HG02571 (cell line): Measurements from ENCODE around the gene PGAP1.

Source experiments
- ATAC-seq: cut with Tn5 transposase; IDR thresholded peaks from one replicate; pipeline ENCODE4 v1.9.1; 2021; ENCODE audit warnings: mild to moderate bottlenecking, moderate library complexity; ENCODE audit not compliant: unreplicated experiment

Gene PGAP1

DNA sequence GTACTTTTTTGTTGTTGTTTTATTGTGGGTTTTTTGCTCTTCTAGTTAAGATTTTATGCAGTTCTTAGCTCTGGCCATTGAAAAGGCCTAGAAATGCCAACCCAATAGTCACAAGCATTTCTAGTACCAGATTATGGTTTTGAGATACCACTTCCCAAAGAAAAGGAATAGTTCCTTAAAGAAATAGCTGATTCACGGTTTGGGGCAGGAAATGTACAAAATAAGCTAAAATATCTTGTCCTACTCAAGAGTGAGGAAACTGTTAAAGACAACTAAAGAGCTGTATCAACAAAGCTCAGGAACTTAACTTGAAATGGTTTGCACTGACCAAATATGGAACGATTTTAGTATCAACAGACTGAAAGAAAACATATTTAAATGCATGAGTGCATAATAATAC is 35.4 kb downstream of the PGAP1 start:
- ATAC-seq: no peak

DNA sequence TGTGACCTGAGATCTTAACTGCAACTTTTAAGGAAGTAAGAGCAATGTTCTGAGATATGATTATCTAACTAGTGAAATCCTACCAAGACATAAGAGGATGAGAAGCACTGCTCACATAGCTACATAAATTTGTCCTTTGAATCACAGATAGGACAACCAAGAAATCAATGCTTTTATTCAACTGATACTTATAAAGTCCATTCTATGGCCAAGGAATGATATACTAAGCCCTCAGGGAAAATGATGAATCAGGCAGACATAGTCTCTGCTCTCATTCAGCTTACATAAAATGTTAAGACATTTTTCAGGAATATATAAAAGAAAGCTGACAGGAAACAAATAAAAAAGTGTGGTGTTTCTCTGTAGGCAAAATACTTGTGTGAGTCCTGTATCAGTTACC is 39.1 kb downstream of the PGAP1 start:
- ATAC-seq: no peak

GRCh38 chr2:196884368-196884767 is 42.1 kb downstream of the PGAP1 start:
- no peak for ATAC-seq

- ATAC-seq: no peak
Measured at GRCh38 chr2:196876364-196876763, 50.1 kb downstream of the PGAP1 start.

DNA sequence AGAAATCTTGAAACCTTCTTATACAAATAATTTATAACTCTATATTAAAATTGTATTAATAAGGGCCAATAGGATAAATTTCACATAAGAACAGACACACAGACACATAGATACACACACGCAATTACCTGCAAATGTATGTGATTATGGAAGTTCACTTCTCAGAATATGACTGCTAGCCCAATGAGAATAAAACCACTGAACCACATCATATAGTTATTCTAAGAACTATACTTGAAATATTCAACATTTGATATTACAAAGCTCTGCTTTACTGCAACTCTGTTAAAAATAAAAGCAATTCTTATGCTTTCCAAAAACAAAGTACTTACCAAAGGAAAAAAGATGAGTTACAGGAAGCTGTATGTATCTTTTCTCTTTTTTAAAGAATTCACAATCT is 51.1 kb downstream of the PGAP1 start:
- ATAC-seq: no peak

DNA sequence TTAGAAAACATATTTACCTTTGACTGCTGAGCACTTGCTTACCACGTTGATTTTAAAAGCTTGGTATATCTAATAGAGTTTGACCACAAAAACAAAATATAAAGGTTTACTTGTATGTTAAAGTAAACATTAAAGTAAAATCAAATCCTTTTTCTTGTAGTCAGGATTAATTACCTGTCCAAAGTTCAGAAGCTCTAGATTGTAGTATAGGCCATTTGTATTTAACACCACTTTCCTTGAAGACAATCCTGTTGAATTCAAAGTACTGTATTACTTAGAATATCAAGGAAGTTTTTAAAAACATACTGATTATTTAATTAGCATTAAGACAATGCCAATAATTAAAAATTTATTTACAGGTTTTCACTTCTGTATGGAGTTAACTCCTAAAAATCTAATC is 53.0 kb downstream of the PGAP1 start:
- ATAC-seq: no peak

GRCh38 chr2:196854629-196855028 is 71.9 kb downstream of the PGAP1 start:
- no peak for ATAC-seq

GRCh38 chr2:196853301-196854087 is 73.0 kb downstream of the PGAP1 start:
- ATAC-seq: no peak

GRCh38 chr2:196851088-196851487 is 75.4 kb downstream of the PGAP1 start:
- ATAC-seq: no peak

- ATAC-seq: no peak
Measured at GRCh38 chr2:196849895-196850294, 76.6 kb downstream of the PGAP1 start.

- ATAC-seq: no peak
Measured at GRCh38 chr2:196846295-196846694, 80.2 kb downstream of the PGAP1 start.

GRCh38 chr2:196845371-196845770 is 81.1 kb downstream of the PGAP1 start:
- ATAC-seq: no peak

DNA sequence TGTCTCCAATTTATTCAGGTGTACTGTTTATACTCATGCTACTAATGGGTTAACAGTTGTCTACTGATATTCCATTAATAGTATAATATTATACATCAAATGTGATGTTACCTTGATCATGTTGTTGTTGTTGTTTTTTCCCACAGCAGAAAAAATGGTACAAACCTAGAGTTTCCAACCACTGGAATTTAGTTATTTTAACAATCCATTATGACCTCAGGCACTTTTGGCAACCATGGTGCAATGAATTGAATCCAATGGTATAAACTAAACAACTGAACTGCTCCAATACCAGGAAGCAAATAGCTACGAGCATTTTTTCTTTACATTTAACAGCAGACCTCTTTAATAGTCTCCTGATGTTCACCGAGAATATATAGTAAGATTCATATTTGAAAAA is 86.3 kb downstream of the PGAP1 start:
- no peak for ATAC-seq

- no peak for ATAC-seq
Measured at GRCh38 chr2:196839574-196839973, 86.9 kb downstream of the PGAP1 start.

DNA sequence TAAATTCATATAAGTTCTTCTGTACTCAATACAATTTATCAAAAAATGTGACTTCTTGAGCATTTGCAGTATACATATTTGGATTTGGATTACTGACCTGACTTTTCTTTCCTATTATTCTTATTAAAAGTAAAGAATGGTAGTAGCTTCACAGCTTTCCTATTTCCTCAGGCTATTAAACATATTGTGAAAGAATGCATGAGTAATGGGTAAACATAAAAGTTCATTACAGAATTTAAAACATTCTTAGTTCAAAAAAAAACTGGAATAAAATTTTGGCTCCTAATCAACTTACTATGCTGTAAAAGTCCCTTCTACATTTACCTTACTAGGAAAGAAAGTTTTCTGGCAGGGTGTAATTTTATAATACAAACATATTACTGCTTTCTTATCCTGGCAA is 90.1 kb downstream of the PGAP1 start:
- no peak for ATAC-seq

DNA sequence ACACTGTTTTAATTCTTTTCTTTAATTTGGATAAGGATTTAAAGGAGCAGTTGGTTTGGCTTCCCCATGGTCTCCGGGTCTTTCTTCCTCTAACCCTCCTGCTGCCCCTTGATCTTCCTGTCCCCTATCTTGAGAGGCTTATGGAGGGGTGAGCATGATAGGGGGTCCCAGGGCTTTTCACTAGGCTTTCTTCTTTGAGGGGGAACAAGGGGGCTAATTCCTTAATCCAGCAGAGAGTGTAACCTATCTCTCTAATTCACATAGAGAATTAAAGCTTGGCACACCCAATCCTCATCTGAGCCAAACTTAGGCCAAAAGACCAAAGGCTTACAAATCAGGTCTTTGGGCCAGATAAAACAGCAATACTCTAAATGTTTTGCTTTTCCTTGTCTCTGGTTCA is 95.8 kb downstream of the PGAP1 start:
- no peak for ATAC-seq

DNA sequence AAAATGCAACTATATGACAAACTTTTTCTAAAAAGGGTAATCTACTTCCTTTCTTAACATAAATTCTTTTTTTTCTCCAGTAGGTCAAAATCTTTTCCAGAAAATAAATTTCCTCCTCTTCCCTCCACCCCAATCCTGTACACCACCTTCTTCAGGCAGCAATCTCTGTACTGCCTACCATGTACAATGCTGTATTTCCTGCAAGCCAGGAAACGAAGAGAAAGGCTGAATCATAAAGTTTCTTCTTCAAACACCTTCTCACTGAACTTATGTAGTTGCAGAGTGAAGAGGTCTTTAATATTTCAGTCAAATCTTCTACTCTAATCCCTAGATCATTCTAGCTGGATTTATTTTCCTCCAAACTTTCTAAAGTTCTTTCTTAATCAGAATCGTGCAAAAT is 99.2 kb downstream of the PGAP1 start:
- ATAC-seq: no peak

- ATAC-seq: no peak
Measured at GRCh38 chr2:196823750-196824522, 102.6 kb downstream of the PGAP1 start.

- ATAC-seq: no peak
Measured at GRCh38 chr2:196821195-196821594, 105.3 kb downstream of the PGAP1 start.

- ATAC-seq: no peak
Measured at GRCh38 chr2:196809260-196809659, 117.2 kb downstream of the PGAP1 start, which contains the start of gene C2orf66. TSS of gene C2orf66 (minus strand) at chr2:196809355. CDS start at chr2:196809336, 19 bp downstream.

- ATAC-seq: no peak
Measured at GRCh38 chr2:196808083-196808665, 118.3 kb downstream of the PGAP1 start.

DNA sequence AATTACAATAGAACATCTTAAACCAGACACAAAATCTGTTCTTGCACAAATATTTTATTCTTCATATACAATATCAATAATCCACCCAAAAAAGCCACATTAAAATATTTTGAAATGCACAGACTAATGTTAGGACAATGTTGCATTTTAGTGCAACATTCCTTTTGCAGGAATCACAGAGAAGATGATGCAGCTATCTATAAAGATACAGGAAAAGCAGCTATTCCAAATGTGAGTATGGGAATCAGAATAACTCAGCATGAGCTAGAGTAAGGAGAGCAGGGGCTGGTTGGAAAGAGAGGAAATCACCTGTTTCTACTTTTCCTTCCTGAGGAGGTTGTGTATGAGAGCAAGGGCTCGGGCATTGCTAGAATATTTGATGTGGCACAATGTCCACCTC is 122.1 kb downstream of the PGAP1 start:
- ATAC-seq: no peak
